Measurements from ENCODE around the gene RXFP2.

The RXFP2 gene

GRCh38 chr13:31794452-31794851, 55.1 kb downstream of the RXFP2 start:
- H3K4me3 ChIP-seq (replicated peaks; ENCODE audit: low read depth, low read length): no peak overlapping the region
- no peak for TF ChIP-seq CTCF (IDR thresholded peaks at IDR 0.05; ENCODE audit: low read depth, low read length, missing control alignments)
- no peak for DNase-seq (ENCODE audit: extremely low read depth, low read depth)

- peak; percentile 30 for TF ChIP-seq CTCF (IDR thresholded peaks at IDR 0.05; ENCODE audit: low read depth, low read length, missing control alignments)
- DNase-seq (ENCODE audit: extremely low read depth, low read depth): peak; percentile 20
- no peak overlapping the region for H3K4me3 ChIP-seq (replicated peaks; ENCODE audit: low read depth, low read length)
Observed at GRCh38 chr13:31797154-31797775, 57.9 kb downstream of the RXFP2 start.

- DNase-seq (ENCODE audit: extremely low read depth, low read depth): no peak
Observed at GRCh38 chr13:31798189-31798588, 58.9 kb downstream of the RXFP2 start.

GRCh38 chr13:31801088-31801487, 61.8 kb downstream of the RXFP2 start:
- TF ChIP-seq CTCF (IDR thresholded peaks at IDR 0.05; ENCODE audit: low read depth, low read length, missing control alignments): no peak
- no peak overlapping the region for H3K4me3 ChIP-seq (replicated peaks; ENCODE audit: low read depth, low read length)
- no peak for DNase-seq (ENCODE audit: extremely low read depth, low read depth)

More at GRCh38 chr13:31798189-31798588, 58.9 kb downstream of the RXFP2 start:
- H3K4me3 ChIP-seq (replicated peaks; ENCODE audit: low read depth, low read length): no peak overlapping the region
- no peak for TF ChIP-seq CTCF (IDR thresholded peaks at IDR 0.05; ENCODE audit: low read depth, low read length, missing control alignments)

- no peak for DNase-seq (ENCODE audit: extremely low read depth, low read depth)
- no peak overlapping the region for H3K4me3 ChIP-seq (replicated peaks; ENCODE audit: low read depth, low read length)
- no peak for TF ChIP-seq CTCF (IDR thresholded peaks at IDR 0.05; ENCODE audit: low read depth, low read length, missing control alignments)
Observed at GRCh38 chr13:31803311-31803710, 64.0 kb downstream of the RXFP2 start.

- no peak for TF ChIP-seq CTCF (IDR thresholded peaks at IDR 0.05; ENCODE audit: low read depth, low read length, missing control alignments)
- H3K4me3 ChIP-seq (replicated peaks; ENCODE audit: low read depth, low read length): no peak overlapping the region
- DNase-seq (ENCODE audit: extremely low read depth, low read depth): no peak
Observed at GRCh38 chr13:31805841-31806240, 66.5 kb downstream of the RXFP2 start.

- TF ChIP-seq CTCF (IDR thresholded peaks at IDR 0.05; ENCODE audit: low read depth, low read length, missing control alignments): no peak
- no peak overlapping the region for H3K4me3 ChIP-seq (replicated peaks; ENCODE audit: low read depth, low read length)
- no peak for DNase-seq (ENCODE audit: extremely low read depth, low read depth)
Observed at GRCh38 chr13:31807090-31807541, 67.8 kb downstream of the RXFP2 start.
